CD4-positive, alpha-beta T cell (primary cell): ENCODE results near the gene GRK5. TPM values are rescaled to one million over a fixed set of nuclear protein-coding genes. Genes with fewer than 3 reads are reported as not detected.

ENCODE experiments used
- ATAC-seq: fragments of 200-7000 bp; cut with Tn5 transposase; one replicate; pipeline ENCODE4 v1.10.0; 2022; ENCODE audit warnings: mild to moderate bottlenecking; ENCODE audit not compliant: poor library complexity
- CTCF ChIA-PET: fragments of 350-600 bp; sonication (Branson Sonifier 250); formaldehyde crosslinking; loops from one replicate; lab custom pipeline; 2021; ENCODE audit warnings: antibody characterized with exemption, inconsistent platforms; lab: Charles Lee
- POLR2A ChIA-PET: fragments of 350-600 bp; sonication (Branson Sonifier 250); formaldehyde crosslinking; loops from one replicate; lab custom pipeline; 2021; ENCODE audit warnings: antibody characterized with exemption, inconsistent platforms; lab: Charles Lee
- DNase-seq, 14 experiments: peaks; one replicate each; pipeline ENCODE4 v3.0.0-alpha.2; 2013 to 2020; ENCODE audit warnings: mixed read lengths in 2 of 14
- H3K27ac ChIP-seq, 2 donors: one replicate each; pipeline versions ENCODE4 v1.5.1 to v1.7.0; 2013; ENCODE audit warnings: low read length in 2 of 2, low read depth in 1 of 2, mild to moderate bottlenecking in 1 of 2
- H3K27me3 ChIP-seq, 2 experiments: 1 replicate in 1 of 2; 2 replicates in 1 of 2; pipeline versions ENCODE4 v1.6.1 to v1.7.0; 2013; ENCODE audit warnings: low read length in 2 of 2, control low read depth in 1 of 2, mild to moderate bottlenecking in 1 of 2, moderate library complexity in 1 of 2; ENCODE audit not compliant: insufficient read depth in 2 of 2, control insufficient read depth in 1 of 2
- H3K36me3 ChIP-seq: one replicate; pipeline ENCODE4 v1.6.1; 2013; ENCODE audit warnings: low read length, control low read depth; ENCODE audit not compliant: insufficient read depth
- H3K4me1 ChIP-seq: one replicate; pipeline ENCODE4 v1.6.1; 2013; ENCODE audit warnings: low read length, control low read depth; ENCODE audit not compliant: insufficient read depth
- H3K4me3 ChIP-seq: one replicate; pipeline ENCODE4 v1.5.1; 2013; ENCODE audit warnings: mild to moderate bottlenecking, low read length, moderate library complexity
- H3K9me3 ChIP-seq, 2 experiments: 1 replicate in 1 of 2; 2 replicates in 1 of 2; pipeline versions ENCODE4 v1.6.1 to v1.7.0; 2013; ENCODE audit warnings: low read length in 2 of 2, mild to moderate bottlenecking in 2 of 2, control low read depth in 1 of 2, moderate library complexity in 1 of 2; ENCODE audit not compliant: control insufficient read depth in 1 of 2, insufficient read depth in 1 of 2
- H3K27ac Mint-ChIP-seq: one replicate; pipeline ENCODE4 v1.8.0; 2020; ENCODE audit warnings: mixed read lengths
- H3K27me3 Mint-ChIP-seq: one replicate; pipeline ENCODE4 v1.8.0; 2021; ENCODE audit warnings: mixed read lengths
- H3K36me3 Mint-ChIP-seq: one replicate; pipeline ENCODE4 v1.8.0; 2021; ENCODE audit warnings: low read depth, mixed read lengths
- H3K4me1 Mint-ChIP-seq: one replicate; pipeline ENCODE4 v1.8.0; 2021; ENCODE audit warnings: low read depth, mixed read lengths
- H3K4me3 Mint-ChIP-seq: one replicate; pipeline ENCODE4 v1.8.0; 2020; ENCODE audit warnings: mild to moderate bottlenecking, mixed read lengths
- H3K9me3 Mint-ChIP-seq: one replicate; pipeline ENCODE4 v1.8.0; 2020; ENCODE audit warnings: mixed read lengths
- intact Hi-C, 2 experiments: fragments of 100-400 bp; cut with DNase I in 1 of 2; cut with micrococcal nuclease in 1 of 2; formaldehyde crosslinking; loops; one replicate each; pipeline versions ENCODE4 v1.15.1 to v1.9.0; 2023 to 2025; cut with DNase I, micrococcal nuclease
- total RNA-seq, 174 experiments: library from RNA in 2 of 174; stranded (reverse) in 2 of 174; gene quantifications; one replicate each; pipeline ENCODE4 v1.2.3 and lab custom pipeline; 2021 to 2026
- TF ChIP-seq, protein P1 (sequence below): fragments of 200-600 bp; IDR thresholded peaks from one replicate; pipeline ENCODE4 v1.8.0; 2022; ENCODE audit warnings: antibody characterized with exemption, mild to moderate bottlenecking

GRK5 gene
- total RNA-seq, 2 experiments from 2014 or later = 19.2 to 20.8 TPM

DNA sequence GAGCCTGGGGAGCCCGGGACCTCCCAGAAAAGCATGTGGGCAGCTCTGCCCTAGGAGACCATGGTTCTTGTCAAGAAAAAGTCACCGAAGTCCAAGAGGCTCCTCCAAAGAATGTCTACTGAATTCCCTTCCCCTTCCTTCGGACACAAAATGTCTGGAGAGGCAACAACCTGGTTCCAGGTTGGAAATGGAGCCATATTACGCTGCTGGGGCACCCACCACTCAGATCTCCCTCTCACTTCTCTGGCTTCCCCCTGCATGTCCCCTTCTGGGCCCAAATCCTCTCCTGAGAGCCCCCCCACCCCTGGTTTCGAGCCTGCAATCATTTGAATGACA, 282.6 kb downstream of the GRK5 start:
- intact Hi-C loops = loop anchor here (2.0 to 5.0 kb wide), 4 partner anchors 27 to 283 kb away; partner anchors contain the start of gene GRK5 (in 1 of the 2)
- H3K4me3 Mint-ChIP-seq = peak overlapping the region; percentile 30
- H3K4me3 ChIP-seq = peak overlapping the region; percentile 58
- no peaks in the 10 kb centered on the region for H3K36me3 ChIP-seq
- CTCF ChIA-PET = interaction anchor here (0.8 to 2.4 kb wide), 7 partner anchors 9 to 283 kb away, joined by 3 to 12 read pairs (median 7); partner anchors contain the start of gene GRK5
- no peaks in the 10 kb centered on the region for H3K36me3 Mint-ChIP-seq
- DNase-seq (no peak), ATAC-seq (no peak)
- peak overlapping the region; percentile 91 for H3K27ac Mint-ChIP-seq
- no peaks in the 10 kb centered on the region for H3K9me3 Mint-ChIP-seq
- no peaks in the 10 kb centered on the region for H3K9me3 ChIP-seq
- peaks cover 48% of the 10 kb centered on the region for H3K4me1 ChIP-seq
- H3K27ac ChIP-seq = peak overlapping the region; percentile 70 to 85
- POLR2A ChIA-PET = interaction anchor here (0.6 to 2.4 kb wide), 17 partner anchors 9 to 291 kb away, joined by 3 to 20 read pairs (median 4); partner anchors contain the start of genes GRK5 and RGS10
- TF ChIP-seq, protein P1, sequence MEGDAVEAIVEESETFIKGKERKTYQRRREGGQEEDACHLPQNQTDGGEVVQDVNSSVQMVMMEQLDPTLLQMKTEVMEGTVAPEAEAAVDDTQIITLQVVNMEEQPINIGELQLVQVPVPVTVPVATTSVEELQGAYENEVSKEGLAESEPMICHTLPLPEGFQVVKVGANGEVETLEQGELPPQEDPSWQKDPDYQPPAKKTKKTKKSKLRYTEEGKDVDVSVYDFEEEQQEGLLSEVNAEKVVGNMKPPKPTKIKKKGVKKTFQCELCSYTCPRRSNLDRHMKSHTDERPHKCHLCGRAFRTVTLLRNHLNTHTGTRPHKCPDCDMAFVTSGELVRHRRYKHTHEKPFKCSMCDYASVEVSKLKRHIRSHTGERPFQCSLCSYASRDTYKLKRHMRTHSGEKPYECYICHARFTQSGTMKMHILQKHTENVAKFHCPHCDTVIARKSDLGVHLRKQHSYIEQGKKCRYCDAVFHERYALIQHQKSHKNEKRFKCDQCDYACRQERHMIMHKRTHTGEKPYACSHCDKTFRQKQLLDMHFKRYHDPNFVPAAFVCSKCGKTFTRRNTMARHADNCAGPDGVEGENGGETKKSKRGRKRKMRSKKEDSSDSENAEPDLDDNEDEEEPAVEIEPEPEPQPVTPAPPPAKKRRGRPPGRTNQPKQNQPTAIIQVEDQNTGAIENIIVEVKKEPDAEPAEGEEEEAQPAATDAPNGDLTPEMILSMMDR = peak; percentile 19
- H3K27me3 Mint-ChIP-seq = no peaks in the 10 kb centered on the region
- peaks cover 56% of the 10 kb centered on the region for H3K4me1 Mint-ChIP-seq
- no peaks in the 10 kb centered on the region for H3K27me3 ChIP-seq

GRCh38 chr10:119491966-119492757, 284.8 kb downstream of the GRK5 start:
- TF ChIP-seq, protein P1 = no peak
- no peaks in the 10 kb centered on the region for H3K27me3 Mint-ChIP-seq
- H3K36me3 ChIP-seq = no peaks in the 10 kb centered on the region
- peaks cover 63% of the 10 kb centered on the region for H3K4me1 ChIP-seq
- H3K4me1 Mint-ChIP-seq = peaks cover 73% of the 10 kb centered on the region
- no peak overlapping the region for H3K27ac ChIP-seq
- no peaks in the 10 kb centered on the region for H3K27me3 ChIP-seq
- no peaks in the 10 kb centered on the region for H3K9me3 Mint-ChIP-seq
- CTCF ChIA-PET = no interaction called here
- POLR2A ChIA-PET = interaction anchor here (1.1 to 3.1 kb wide), 2 partner anchors 47 to 50 kb away, joined by 3 to 26 read pairs; partner anchors contain the start of gene RGS10
- no peak overlapping the region for H3K4me3 ChIP-seq
- peak overlapping the region; percentile 74 for H3K27ac Mint-ChIP-seq
- no peak for DNase-seq
- H3K4me3 Mint-ChIP-seq = peak overlapping the region; percentile 60
- intact Hi-C loops = loop anchor here in 1 of 2 experiments (5.0 kb wide), 2 partner anchors 190 to 285 kb away; partner anchors contain the start of gene GRK5
- no peak for ATAC-seq
- no peaks in the 10 kb centered on the region for H3K9me3 ChIP-seq
- H3K36me3 Mint-ChIP-seq = peaks cover 2% of the 10 kb centered on the region

- H3K4me3 ChIP-seq = no peak overlapping the region
- intact Hi-C loops = loop anchor here in 1 of 2 experiments (5.0 kb wide), 2 partner anchors 191 to 286 kb away; partner anchors contain the start of gene GRK5
- Mint-ChIP-seq H3K27me3 (no peaks in the 10 kb centered on the region), H3K4me1 (peaks cover 77% of the 10 kb centered on the region), H3K36me3 (peaks cover 8% of the 10 kb centered on the region), H3K4me3 (peak overlapping the region; percentile 4), H3K9me3 (no peaks in the 10 kb centered on the region), H3K27ac (peak overlapping the region; percentile 92)
- no peaks in the 10 kb centered on the region for H3K27me3 ChIP-seq
- DNase-seq (peak in 2 of 14 experiments; percentile 19 to 30), ATAC-seq (no peak)
- ChIA-PET POLR2A (interaction anchor here (1.1 to 3.1 kb wide), 4 partner anchors 10 to 49 kb away, joined by 3 to 26 read pairs (median 6); partner anchors contain the start of gene RGS10), CTCF (interaction anchor here (1.0 to 2.0 kb wide), 2 partner anchors 50 to 188 kb away, joined by 3 to 14 read pairs; partner anchors contain the start of gene RGS10)
- no peaks in the 10 kb centered on the region for H3K36me3 ChIP-seq
- no peaks in the 10 kb centered on the region for H3K9me3 ChIP-seq
- H3K27ac ChIP-seq = peak overlapping the region; percentile 9 to 21
- TF ChIP-seq, protein P1 = no peak
- H3K4me1 ChIP-seq = peaks cover 68% of the 10 kb centered on the region
Observed at GRCh38 chr10:119493155-119493554, 285.8 kb downstream of the GRK5 start.
